Esophagus muscularis mucosa (tissue), 3 donors: ENCODE data around the gene IFNGR2.

ENCODE experiments used
- CTCF ChIP-seq, 3 experiments: fragments of 200-600 bp in 2 of 3; fragments of 450-650 bp in 1 of 3; sonication (generic) in 2 of 3; IDR thresholded peaks; one replicate each; pipeline ENCODE4 v1.5.1; 2017 to 2019; ENCODE audit warnings: antibody characterized with exemption in 3 of 3, mild to moderate bottlenecking in 2 of 3, moderate library complexity in 1 of 3
- EP300 ChIP-seq: sonication (generic); formaldehyde crosslinking; IDR thresholded peaks from one replicate; pipeline ENCODE4 v1.6.1; 2017; ENCODE audit warnings: antibody characterized with exemption

GRCh38 chr21:33367309-33367973, 35.8 kb upstream of the IFNGR2 start:
- no peak for TF ChIP-seq CTCF (IDR thresholded peaks at IDR 0.05)
- TF ChIP-seq EP300, result no peak
